ENCODE data around the gene KYAT1.

KYAT1 gene

DNA sequence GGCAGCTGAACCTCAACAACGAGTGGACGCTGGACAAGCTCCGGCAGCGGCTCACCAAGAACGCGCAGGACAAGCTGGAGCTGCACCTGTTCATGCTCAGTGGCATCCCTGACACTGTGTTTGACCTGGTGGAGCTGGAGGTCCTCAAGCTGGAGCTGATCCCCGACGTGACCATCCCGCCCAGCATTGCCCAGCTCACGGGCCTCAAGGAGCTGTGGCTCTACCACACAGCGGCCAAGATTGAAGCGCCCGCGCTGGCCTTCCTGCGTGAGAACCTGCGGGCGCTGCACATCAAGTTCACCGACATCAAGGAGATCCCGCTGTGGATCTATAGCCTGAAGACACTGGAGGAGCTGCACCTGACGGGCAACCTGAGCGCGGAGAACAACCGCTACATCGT lies 26.6 kb upstream of the KYAT1 start:
- DNase-seq (ENCODE audit: low read depth in 2 of 2): no peak

DNA sequence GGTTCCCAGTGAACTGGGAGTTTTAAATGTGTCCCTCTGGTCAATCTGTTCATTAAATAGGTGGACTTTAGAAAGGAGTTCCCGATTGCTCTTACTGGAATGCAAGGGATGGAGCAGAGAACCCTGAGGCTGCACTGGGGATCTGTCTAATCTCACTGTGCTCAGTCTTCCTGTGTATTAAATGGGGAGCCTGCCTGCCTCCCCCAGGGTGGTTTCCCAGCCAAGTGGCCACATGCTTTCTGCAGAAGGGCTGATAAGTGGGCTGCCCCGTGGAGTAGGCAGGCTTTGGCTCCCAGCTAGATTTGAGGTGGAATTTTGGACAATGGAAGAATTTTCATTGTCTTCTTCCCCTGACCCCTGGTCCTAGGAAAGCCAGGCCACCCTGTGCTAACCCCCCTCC lies 25.0 kb upstream of the KYAT1 start:
- DNase-seq (ENCODE audit: low read depth in 2 of 2): no peak

DNA sequence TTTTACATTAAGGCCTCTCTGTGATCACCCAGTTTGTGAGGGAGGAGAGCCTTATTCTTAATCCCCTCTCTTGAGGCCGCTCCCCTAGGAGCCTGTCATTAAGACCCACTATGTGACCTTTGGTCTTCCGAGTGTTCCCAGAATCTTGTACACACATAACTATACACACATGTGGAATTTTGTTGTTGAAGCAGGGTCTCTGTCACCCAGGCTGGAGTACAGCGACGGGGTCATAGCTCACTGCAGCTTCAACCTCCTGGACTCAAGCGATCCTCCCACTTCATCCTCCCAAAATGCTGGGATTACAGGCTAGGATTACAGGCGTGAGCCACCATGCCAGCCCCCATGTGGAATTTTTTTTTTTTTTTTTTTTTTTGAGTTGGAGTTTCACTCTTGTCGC lies 24.2 kb upstream of the KYAT1 start:
- no peak for DNase-seq (ENCODE audit: low read depth in 2 of 2)

DNA sequence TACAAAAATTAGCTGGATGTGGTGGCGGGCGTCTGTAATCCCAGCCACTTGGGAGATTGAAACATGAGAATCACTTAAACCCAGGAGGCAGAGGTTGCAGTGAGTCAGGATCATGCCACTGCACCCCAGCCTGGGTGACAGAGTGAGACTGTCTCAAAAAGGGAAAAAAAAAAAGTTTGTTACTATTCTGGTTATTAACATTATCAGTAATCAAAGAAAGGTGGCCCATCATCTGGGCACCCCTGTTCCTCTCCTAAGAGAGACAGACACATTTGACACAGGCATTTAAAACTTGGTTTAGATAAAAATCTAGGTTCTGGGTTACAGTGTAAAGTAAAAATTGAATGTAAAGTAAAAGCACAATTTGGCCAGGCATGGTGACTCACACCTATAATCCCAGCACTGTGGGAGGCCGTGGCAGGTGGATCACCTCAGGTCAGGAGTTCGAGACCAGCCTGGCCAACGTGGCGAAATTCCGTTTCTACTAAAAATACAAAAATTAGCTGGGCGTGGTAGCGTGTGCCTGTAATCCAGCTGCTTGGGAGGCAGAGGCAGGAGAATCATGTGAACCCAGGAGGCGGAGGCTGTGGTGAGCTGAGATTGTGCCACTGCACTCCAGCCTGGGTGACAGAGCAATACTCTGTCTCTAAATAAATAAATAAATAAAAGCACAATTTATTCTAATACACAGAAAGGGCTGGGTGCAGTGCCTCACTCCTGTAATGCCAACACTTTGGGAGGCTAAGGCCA lies 22.3 kb upstream of the KYAT1 start:
- DNase-seq (ENCODE audit: low read depth in 2 of 2): no peak

DNA sequence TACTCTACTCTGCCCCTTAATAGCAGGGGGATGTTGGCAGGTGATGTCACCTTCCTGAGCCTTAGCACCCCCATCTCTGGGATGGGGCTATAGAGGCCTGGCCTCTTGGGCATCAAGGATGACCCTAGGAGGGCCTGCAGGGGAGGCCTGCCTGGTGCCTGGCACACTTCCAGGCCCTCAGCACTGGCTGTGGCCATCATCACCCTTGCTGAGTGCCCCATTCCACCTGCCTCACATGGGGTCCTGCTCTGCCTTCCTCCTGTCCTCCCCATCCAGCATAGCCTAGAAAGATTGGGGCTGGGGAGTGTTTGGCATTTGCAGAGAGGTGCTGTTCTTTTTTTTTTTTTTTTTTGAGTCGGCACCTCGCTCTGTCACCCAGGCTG lies 21.3 kb upstream of the KYAT1 start:
- no peak for DNase-seq (ENCODE audit: low read depth in 2 of 2)

DNA sequence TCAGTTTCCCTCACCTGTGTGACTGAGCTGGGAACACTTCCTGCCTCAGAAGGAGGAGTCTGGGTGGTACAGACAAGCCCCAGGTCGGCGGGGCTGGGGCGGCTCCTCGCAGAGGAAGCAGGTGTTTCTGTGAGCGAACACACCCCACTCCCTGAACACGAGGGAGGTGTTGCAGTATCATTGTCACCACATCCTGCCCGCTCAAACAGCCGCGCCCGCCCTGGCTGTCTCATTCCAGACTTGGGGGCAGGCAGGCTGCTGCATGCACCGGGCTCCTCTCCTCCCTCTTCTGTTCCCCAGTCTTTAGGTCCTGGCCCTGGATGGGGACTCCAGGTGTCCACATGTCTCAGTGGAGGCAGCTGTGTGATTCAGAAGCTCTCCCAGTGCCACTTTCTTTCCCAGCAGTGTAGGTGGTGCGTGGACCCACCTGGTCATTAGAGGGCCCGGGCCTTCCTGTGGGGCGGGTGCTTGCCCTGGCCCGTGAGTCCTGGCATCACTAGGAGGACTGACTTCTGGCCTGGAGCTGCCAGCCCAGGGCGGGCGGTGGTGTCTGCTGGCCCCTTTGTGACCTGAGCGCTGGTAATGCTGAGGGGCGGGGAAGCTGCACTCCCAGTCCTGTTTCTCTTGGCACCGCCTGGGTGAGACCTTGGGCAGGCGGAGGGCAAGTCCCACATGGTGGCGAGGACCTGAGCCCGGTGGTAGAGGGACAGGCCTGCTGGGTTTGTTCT lies 20.8 kb upstream of the KYAT1 start:
- DNase-seq (ENCODE audit: low read depth in 2 of 2): peak; percentile 57 to 71

DNA sequence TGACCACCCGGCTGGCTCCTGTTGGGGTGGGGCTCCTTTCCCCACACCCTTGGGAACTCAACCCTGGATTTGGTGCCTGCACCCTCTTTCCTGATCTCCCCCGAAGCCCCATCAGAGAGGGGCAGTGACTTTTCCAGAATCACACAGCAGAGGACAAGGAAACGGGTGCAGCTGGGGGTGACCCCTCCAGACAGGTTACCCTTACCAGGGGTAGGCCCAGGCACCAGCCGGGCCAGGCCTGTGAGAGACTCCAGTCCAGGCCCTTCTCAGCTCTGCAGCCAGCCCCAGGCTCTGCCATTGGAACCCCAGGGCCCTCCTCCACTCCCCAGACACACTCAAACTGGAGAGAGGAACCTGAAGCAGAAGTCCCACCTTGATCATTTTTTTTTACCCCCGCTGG lies 20.1 kb upstream of the KYAT1 start:
- no peak for DNase-seq (ENCODE audit: low read depth in 2 of 2)

DNA sequence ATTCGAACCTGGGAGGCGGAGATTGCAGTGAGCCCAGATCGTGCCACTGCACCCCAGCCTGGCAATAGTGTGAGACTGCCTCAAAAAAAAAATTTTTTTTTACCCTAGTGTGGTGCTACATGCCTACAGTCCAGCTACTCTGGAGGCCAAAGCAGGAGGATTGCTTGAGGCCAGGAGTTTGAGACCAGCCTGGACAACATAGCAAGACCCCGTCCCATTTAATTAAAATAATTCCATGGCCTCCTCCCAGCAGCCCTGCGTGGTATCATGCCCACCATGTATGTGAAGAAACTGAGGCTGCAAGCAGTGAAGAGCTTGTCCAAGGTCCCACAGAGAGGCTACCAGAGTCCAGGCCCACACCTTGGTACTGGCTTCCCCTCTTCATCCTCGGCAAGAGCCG lies 19.6 kb upstream of the KYAT1 start:
- DNase-seq (ENCODE audit: low read depth in 2 of 2): no peak

DNA sequence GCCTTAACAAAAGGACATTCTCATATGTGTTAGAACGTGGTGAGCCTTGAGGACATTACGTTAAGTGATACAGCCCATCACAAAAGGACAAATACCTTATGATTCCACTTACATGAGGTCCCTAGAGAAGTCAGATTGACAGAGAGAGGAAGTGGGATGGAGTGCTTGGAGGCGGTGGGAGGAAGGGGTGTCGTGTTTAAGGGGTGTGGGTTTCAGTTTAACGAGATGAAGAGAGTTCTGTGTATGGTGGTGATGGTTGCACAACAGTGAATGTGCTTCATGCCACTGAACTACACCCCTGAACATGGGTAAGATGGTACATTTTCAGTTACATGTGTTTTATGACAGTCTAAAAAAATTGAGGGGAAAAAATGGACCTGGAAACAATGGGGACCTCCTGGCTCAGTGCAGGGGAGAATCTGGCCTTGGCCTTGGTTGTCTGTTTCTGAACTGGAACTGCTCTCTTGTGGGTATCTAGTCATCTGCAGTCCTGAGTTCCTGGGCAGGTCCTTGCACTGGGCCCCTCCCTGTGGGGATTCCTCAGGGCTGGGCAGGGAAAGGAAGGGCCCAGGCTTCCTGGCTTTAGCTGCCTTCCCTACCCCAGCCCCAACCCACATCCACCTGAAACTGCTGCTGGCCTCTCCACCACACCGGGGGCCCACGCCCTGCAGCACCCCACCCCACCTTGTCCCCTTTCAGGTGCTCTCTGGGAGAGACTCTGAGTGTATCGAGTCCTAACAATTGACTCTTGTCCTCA lies 18.0 kb upstream of the KYAT1 start:
- DNase-seq (ENCODE audit: low read depth in 2 of 2): no peak

DNA sequence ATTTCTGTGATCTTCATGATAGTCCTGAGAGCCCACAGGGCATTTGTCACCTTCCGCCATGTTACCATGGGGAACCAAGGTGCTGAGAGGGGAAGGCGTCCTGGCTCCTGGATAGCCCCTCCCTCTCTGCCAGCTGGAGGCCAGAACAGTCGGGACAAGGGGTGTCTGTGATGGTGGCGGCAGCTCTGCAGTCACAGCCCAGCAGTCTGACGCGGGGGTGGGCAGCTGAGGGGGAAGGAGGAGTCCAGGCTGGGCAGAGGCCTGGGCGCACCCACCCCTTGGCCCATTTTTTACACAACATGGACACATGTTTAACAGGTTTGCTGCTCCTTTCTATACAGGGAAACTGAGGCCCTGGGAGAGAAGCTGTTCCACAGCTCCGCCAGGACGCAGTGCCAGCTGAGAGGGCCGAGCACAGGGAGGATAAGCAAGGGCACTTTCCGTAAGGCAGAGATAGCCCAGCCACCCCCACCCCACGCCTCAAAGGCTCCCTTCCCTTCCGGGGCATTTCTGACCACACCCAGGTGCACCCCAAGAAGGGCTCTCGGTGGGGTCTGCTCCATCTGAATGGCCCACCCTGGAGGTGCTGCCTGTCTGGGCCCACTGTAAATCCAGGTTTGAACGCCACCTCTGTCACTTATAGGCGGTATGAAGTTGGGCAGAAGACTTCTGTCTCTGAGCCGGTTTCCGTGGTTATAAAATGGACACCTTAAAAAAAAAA lies 17.3 kb upstream of the KYAT1 start:
- no peak for DNase-seq (ENCODE audit: low read depth in 2 of 2)

DNA sequence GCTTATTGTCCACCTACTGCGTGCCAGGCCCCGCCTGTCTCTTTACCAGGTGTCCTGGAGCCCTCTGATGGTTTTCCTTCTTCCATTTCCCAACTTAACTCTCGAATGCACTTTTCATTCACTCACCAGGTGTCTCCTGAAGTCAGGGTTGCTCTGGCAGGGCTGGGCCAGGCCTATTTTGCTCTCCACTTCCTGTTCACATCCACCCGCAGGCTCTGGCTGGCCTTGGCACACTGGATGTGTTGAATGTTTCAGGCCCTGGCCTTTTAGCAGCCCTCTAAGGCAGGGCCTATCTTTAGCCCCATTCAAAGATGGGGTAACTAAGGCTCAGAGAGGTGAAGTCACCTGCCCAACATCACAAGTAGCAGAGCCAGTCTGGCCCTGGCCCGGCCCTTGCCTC lies 16.6 kb upstream of the KYAT1 start:
- DNase-seq (ENCODE audit: low read depth in 2 of 2): no peak

DNA sequence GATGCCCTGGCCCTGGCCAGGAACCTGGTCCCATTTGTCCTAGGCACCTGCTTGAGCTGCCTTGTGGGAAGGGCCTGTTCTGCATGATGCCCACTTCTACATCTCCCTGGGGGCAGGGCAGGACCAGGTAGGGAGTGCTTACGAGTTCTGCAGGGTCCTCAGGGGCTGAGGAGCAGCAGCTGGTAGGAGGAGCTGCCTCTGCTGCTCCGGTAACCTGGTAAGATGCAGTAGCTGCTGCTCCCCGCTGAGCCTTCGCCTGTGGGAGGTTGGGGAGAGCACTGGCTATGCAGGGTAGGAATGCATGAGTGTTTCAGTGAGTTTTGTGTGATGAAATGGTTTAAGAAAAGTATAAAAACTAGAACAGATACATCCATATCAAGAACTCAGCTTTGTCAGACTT lies 13.8 kb upstream of the KYAT1 start:
- DNase-seq (ENCODE audit: low read depth in 2 of 2): no peak

DNA sequence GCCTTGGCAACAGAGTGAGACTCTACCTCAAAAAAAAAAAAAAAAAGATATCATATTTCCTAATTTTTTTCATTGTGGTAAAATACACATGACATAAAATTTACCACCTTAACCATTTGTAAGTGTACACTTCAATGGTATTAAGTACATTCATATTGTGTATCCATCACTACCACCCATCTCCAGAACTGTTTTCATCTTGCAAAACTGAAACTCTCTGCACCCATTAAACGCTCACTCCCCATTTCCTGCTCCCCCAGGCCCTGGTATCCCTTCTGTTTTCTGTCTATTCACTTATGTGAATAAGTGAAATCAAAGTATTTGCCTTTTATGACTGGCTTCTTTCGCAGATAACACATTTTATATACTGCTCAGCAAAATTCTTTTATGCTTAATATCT lies 13.0 kb upstream of the KYAT1 start:
- no peak for DNase-seq (ENCODE audit: low read depth in 2 of 2)

DNA sequence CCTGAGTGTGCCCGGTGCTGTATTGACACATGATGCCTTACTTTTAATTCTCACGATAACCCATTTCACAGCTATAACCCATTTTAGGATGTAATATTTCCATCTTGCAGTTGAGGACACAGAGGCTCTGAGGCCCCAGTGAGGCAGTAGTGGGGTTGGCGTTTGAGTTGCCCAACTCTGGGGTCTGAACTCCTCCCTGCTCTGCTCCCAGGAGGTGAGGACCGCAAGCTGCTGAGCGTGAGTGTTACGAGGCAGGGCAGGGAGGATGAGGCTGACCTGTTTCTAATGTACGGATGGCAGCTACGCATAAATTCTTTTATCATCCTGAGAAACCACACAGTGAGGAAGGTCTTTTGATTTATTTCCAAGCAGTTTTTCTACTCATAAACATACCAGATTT lies 11.6 kb upstream of the KYAT1 start:
- no peak for DNase-seq (ENCODE audit: low read depth in 2 of 2)

DNA sequence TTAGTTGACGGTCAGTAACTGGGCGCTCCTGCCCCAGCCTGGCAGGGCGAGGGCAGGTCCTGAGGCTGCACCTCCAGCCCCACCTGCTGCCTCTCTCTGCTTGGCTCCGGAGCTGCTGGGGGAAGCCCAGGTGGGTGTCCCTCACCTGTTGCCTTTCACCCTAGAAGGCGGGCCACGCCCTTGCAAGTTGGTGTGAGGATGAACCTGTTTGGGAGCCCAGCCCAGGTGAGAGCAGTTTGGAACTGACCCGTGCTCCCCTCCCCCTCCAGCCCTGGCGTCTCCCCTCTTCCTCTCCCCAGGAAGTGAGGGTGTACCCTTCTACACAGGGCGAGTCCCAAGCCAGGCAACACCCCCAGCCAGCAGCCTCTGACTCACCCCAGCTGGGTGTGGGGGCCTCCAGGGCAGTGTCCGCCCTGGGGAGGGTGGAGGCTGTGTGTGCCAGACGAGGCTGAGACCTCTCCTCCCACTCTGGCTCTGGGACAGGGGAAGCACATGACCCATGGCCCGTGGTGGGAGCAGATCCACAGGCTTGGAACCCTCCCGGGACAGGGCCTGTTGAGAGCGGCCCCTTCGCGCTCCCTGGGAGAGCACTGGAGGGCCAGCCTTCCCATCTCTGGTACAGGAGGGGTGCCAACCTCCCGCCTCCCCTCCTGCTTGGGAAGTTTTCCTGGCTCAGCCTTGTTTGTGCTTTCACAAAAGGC lies 10.6 kb upstream of the KYAT1 start:
- no peak for DNase-seq (ENCODE audit: low read depth in 2 of 2)

DNA sequence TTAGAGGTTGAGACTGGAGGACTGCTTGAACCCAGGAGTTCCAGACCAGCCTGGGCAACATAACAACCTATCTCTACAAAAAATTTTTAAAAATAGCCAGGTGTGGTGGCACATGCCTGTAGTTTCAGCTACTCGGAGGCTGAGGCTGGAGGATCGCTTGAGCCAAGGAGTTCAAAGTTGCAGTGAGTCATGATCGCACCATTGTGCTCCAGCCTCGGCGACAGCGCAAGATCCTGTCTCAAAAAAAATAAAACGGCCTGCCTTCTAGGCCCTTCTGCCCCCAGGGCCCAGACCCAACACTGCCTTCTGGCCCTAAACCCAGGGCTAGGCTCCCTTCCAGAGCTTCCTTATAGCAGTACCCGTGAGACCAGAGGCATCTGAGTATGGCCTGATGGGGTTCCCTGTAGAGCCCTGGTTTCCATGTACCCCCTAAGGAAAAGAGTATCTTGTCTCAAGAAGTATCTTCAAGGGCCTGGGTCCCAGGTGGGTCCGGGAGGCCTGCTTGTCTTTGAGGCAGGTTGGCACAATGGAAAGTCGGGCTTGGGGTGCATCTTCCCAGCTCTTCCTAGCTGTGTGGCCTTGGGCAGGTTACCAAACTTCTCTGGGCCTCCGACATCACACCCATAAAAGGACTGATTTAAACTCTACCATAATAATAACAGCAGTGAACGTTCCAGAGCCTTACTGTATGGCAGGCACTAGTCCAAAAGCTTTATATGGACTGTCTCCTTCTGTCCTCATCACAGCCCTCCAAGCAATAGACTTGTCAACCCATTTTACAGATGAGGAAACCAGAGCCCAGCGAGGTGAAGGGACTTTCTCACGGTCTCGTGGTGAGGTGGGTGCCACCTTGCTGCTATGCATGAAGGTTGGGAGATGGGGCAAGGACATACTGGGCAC lies 9.8 kb upstream of the KYAT1 start:
- DNase-seq (ENCODE audit: low read depth in 2 of 2): no peak

DNA sequence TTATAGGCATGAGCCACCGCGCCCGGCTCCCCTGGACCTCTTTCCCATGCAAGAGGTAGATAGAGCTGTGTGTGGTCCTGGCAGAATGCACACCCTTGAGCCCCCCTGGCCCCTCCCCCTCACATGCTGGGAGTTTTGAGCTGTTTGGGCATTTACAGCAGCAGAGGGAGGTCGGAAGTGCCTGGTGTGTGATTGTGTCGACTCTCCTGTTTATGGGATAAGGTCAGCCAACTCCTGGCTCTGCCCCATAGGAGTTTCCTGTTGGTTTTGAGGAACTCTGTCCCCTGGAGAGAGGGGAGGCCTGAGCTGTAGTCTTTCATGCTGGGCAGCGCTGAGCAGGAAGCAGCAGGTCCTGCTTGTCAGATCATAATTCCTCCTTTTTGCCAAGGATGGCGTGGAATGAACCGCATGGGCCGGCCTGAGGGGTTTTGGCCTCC lies 6.2 kb upstream of the KYAT1 start:
- DNase-seq (ENCODE audit: low read depth in 2 of 2): no peak

DNA sequence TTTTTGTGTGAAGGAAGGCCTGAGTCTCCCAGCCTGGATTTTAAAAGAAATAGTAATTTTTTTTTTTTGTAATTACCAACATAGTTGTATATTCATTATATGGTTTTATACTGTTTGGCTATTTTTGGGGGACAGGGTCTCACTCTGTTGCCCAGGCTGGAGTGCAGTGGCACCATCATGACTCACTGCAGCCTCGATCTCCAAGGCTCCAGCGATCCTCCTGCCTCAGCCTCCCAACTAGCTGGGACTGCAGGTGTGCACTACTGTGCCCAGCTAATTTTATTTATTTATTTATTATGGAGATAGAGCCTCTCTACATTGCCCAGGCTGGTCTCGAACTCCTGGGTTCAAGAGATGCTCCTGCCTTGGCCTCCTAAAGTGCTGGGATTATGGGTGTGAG lies 5.3 kb upstream of the KYAT1 start:
- DNase-seq (ENCODE audit: low read depth in 2 of 2): no peak

DNA sequence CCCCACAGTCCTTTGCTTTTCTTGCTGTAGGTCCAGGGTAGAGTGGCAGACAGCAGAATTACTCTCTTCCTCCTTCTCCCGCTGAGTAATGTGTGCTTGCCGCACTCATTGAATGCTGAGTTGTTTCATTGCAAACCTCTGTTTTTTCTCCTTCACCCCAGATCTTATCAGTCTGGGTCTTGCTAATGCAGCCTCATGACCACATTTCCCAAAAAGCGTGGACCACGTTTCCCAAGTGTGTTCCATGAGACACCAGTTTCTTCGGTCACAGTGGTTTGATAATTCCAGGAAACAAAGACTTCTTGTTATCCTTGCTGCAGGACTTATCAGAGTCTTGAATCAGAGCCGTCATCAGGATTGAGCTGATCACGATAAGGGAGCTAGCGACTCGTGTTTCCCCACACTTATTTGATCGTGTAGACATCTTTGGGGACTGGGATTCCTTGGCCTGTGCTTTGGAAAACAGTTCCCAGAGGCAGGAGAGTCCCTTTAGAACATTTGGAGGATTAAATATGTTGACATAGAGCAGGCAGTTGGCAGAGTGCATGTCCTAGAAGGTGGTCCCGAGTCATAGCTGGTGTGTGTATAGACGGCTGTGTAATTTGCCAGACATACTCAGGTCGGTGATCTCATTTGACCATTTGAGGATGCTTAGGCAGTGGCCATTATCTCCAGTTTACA lies 4.6 kb upstream of the KYAT1 start:
- DNase-seq (ENCODE audit: low read depth in 2 of 2): no peak

DNA sequence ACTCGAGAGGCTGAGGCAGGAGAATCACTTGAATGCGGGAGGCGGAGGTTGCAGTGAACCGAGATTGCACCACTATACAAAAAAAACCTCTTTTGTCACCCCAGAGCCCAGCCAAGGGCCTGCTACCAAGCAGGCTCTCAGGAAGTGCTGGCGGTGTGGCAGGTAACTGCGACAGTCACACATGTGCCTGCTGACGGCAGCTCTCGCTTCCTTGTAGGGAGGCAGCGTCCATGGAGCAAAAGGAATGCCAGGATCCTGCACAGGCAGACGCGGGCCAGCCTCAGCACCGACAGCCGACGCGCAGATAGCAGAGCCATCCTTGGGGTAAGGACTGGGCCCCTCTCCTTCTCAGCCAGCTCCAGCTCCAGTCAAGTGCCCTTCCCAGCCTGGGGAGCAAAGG lies 4.0 kb upstream of the KYAT1 start:
- no peak for DNase-seq (ENCODE audit: low read depth in 2 of 2)

All from stimulated activated CD8-positive, alpha-beta memory T cell treated with anti-CD3 and anti-CD28 coated beads, Interleukin-7, amount 100 ng/mL, for 1 hour (primary cell).